ENCODE results near the gene MCRS1.

MCRS1 gene

DNA sequence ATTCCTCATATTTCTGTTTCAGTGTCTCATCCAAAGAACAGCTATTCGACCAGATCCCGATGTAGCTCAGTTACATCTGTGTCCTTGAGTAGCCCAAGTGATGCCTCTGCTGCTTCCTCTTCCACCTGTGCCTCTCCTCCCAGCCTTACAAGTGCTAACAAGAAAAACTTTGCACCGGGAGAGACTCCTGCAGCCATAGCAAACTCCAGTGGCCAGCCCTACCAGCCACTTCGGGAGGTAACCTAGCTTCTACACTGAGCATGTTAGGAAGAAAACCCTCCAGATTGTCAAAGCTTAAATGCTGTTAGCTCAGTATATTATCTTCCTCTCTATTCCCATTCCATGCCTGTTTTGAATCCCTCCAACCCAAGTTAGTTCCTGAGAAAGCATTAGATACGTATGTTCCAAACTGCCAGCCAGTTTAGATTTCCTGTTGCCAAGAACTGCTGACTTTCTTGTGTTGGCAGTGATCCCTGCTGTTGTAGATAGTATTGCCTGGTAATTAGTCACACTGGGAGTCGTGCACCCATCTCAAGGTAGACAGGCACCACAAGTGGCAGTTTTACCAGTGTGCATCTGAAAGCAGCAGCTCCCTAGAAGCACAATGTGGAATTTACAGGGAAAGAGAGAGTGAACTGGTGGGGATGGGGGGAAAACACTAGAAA, 43.1 kb downstream of the MCRS1 start:
- TF ChIP-seq, protein P1, sequence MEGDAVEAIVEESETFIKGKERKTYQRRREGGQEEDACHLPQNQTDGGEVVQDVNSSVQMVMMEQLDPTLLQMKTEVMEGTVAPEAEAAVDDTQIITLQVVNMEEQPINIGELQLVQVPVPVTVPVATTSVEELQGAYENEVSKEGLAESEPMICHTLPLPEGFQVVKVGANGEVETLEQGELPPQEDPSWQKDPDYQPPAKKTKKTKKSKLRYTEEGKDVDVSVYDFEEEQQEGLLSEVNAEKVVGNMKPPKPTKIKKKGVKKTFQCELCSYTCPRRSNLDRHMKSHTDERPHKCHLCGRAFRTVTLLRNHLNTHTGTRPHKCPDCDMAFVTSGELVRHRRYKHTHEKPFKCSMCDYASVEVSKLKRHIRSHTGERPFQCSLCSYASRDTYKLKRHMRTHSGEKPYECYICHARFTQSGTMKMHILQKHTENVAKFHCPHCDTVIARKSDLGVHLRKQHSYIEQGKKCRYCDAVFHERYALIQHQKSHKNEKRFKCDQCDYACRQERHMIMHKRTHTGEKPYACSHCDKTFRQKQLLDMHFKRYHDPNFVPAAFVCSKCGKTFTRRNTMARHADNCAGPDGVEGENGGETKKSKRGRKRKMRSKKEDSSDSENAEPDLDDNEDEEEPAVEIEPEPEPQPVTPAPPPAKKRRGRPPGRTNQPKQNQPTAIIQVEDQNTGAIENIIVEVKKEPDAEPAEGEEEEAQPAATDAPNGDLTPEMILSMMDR (IDR thresholded peaks at IDR 0.05) = no peak
- H3K4me1 Mint-ChIP-seq = peaks cover 9% of the 10 kb centered on the region
- H3K27ac Mint-ChIP-seq = no peak overlapping the region
- H3K36me3 Mint-ChIP-seq (ENCODE audit: low read depth) = peaks cover 67% of the 10 kb centered on the region
- H3K4me3 Mint-ChIP-seq = no peak overlapping the region
- no peak for DNase-seq
- no peaks in the 10 kb centered on the region for H3K9me3 Mint-ChIP-seq
- no peaks in the 10 kb centered on the region for H3K27me3 Mint-ChIP-seq (ENCODE audit: low read depth, poor library complexity)

DNA sequence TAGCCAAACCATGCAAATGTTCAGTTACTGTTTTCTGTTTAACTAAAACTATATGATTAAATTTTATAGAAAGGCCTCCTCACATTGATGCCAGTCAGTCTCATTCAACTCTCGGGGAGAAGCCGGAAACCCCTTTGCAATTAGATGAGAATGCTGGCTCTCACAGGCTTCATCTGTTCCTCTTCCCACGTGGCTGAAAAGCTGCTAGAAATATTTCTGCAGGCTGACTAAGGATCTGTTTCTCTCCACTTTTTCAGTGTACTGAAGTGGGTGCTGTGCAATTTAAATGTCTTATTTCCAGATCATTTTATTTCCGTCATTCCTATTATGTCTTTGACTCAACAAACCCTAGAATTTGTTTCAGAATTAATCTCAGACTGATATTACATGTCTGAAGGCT, 46.6 kb downstream of the MCRS1 start:
- Mint-ChIP-seq H3K4me1 (no peaks in the 10 kb centered on the region), H3K9me3 (no peaks in the 10 kb centered on the region), H3K4me3 (no peak overlapping the region), H3K27ac (peak overlapping the region; percentile 33), H3K27me3 (ENCODE audit: low read depth, poor library complexity) (no peaks in the 10 kb centered on the region), H3K36me3 (ENCODE audit: low read depth) (peaks cover 61% of the 10 kb centered on the region)
- TF ChIP-seq, protein P1 (IDR thresholded peaks at IDR 0.05) = no peak
- DNase-seq = no peak

DNA sequence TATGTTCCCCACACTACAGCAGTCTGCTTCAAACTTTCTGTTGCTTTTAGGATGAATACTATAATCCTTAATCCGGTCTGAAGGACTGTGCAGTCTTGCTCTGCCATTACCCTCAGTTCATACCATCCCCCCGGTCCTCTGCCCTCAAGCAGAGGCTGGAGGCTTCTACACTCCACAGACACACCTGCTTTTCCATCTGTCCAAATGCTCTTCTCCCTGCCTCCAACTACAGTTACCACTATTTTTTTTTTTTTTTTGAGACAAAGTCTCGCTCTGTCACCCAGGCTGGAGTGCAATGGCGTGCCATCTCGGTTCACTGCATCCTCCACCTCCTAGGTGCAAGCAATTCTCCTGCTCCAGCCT, 48.4 kb downstream of the MCRS1 start:
- no peak for DNase-seq
- Mint-ChIP-seq H3K27me3 (ENCODE audit: low read depth, poor library complexity) (no peaks in the 10 kb centered on the region), H3K4me1 (peaks cover 6% of the 10 kb centered on the region), H3K36me3 (ENCODE audit: low read depth) (peaks cover 53% of the 10 kb centered on the region), H3K4me3 (no peak overlapping the region), H3K9me3 (no peaks in the 10 kb centered on the region), H3K27ac (peak overlapping the region; percentile 31)
- TF ChIP-seq, protein P1 (IDR thresholded peaks at IDR 0.05) = no peak

DNA sequence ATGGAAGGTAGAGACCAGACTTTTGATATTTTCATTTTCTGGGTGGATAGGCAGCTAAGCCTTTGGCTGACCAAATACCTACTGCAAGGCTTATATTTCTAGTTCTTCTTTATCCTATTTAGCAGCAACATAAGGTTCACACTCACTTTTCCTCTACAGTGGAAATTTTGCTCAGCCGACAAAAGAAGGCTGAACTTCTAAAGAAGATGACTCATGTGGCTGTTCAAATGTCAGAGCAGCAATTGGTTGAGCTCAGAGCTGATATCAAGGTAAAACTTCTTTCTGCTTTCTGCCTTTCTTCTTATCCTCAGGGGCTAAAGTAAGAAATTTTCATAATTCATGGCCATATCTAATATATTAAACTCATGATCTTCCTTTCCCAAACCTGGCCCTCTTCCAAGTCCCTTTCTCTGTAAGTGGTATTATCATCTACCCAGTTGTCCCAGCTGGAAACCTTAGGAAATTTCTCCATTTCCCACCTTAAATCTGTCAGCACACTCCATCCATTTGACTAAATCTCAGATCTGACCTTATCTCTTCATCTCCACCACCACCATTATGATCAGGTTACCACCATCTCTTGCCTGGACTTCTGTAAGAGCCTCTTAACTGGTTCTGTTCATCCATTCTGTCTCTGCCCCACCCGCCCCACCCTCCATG, 48.9 kb downstream of the MCRS1 start:
- no peak for DNase-seq
- H3K27ac Mint-ChIP-seq = peak overlapping the region; percentile 17

DNA sequence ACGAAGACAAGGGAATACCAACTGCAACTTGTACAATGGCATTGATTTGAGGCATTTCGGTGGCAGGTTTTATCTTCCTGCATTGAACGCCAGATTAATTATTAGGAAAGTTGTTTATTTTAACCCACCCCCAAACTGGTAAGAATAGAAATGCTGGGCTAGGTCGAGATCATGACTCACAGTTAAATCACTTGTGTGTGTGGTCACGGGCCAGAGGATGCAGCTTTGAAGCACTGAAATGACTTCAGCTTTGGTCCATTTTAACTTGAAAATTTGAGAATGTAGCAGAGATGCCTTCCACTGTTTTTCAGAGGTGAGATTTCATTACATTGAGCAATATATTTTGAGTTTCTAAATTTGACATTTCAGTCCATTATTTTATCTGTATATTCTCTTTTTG, 52.7 kb downstream of the MCRS1 start:
- H3K4me1 Mint-ChIP-seq = peaks cover 6% of the 10 kb centered on the region
- TF ChIP-seq, protein P1 (IDR thresholded peaks at IDR 0.05) = no peak
- H3K4me3 Mint-ChIP-seq = no peak overlapping the region
- DNase-seq = no peak
- peaks cover 33% of the 10 kb centered on the region for H3K36me3 Mint-ChIP-seq (ENCODE audit: low read depth)
- no peaks in the 10 kb centered on the region for H3K9me3 Mint-ChIP-seq
- no peaks in the 10 kb centered on the region for H3K27me3 Mint-ChIP-seq (ENCODE audit: low read depth, poor library complexity)
- no peak overlapping the region for H3K27ac Mint-ChIP-seq

More for the DNA sequence above, 48.9 kb downstream of the MCRS1 start:
- H3K27me3 Mint-ChIP-seq (ENCODE audit: low read depth, poor library complexity) = no peaks in the 10 kb centered on the region
- H3K4me1 Mint-ChIP-seq = peaks cover 6% of the 10 kb centered on the region
- no peaks in the 10 kb centered on the region for H3K9me3 Mint-ChIP-seq
- TF ChIP-seq, protein P1 (IDR thresholded peaks at IDR 0.05) = no peak
- H3K36me3 Mint-ChIP-seq (ENCODE audit: low read depth) = peaks cover 51% of the 10 kb centered on the region
- no peak overlapping the region for H3K4me3 Mint-ChIP-seq

DNA sequence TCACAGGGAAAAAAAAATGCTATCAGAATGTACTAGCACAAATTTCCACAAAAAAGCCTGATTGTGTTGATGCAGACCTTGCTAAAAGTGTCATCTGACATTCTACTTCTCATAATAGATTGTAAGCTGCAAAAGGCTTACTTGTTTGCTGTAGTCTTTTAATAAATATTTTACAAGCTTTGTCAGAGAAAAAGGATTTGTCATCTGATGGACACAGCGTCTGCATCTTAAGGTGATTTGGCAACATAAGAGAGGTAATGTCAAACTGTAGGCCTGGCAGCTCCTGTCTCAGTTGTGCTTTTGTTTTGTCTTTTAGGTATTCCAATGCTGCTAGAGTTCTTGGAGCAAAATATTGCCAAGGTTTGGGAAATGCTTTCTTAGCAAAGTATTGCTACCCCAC, 55.4 kb downstream of the MCRS1 start:
- H3K9me3 Mint-ChIP-seq = no peaks in the 10 kb centered on the region
- H3K27ac Mint-ChIP-seq = no peak overlapping the region

More for the DNA sequence above, 55.4 kb downstream of the MCRS1 start:
- no peak overlapping the region for H3K4me3 Mint-ChIP-seq
- peaks cover 6% of the 10 kb centered on the region for H3K4me1 Mint-ChIP-seq
- H3K36me3 Mint-ChIP-seq (ENCODE audit: low read depth) = peaks cover 18% of the 10 kb centered on the region
- no peak for DNase-seq
- TF ChIP-seq, protein P1 (IDR thresholded peaks at IDR 0.05) = no peak
- H3K27me3 Mint-ChIP-seq (ENCODE audit: low read depth, poor library complexity) = no peaks in the 10 kb centered on the region

Measured in nephron progenitor cell (in vitro differentiated cells).